HG03565 (cell line): ENCODE data around the gene RETN.

ENCODE experiments used
- ATAC-seq: cut with Tn5 transposase; IDR thresholded peaks from one replicate; pipeline ENCODE4 v1.9.1; 2021; ENCODE audit warnings: mild to moderate bottlenecking, moderate library complexity; ENCODE audit not compliant: unreplicated experiment

RETN gene

GRCh38 chr19:7657131-7657751, 11.6 kb upstream of the RETN start:
- no peak for ATAC-seq

DNA sequence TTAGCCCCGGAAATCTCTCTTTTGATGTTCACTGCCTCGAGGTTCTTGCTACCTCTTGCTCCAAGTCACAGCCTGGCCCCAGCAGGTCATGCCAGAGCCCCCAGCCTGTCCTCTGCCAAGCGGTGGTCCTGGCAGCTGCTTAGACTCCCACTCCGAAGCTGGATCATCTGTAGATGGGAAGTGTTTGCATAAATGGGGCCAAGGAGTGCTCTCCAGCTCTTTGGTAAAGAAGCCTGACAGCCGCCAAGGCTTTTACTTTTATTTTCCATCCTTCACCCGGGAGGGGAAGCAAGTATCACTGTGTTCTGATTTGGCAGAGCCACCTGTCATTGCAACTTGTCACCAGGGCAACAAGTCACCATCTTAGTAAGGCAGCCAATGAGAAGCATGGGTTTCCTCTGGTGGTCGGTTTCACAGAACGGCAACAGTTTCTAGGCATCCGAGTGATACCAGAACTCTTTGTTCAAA, 10.6 kb upstream of the RETN start:
- ATAC-seq = peak; percentile 57

- no peak for ATAC-seq
Measured at GRCh38 chr19:7661744-7662538, 6.9 kb upstream of the RETN start.

DNA sequence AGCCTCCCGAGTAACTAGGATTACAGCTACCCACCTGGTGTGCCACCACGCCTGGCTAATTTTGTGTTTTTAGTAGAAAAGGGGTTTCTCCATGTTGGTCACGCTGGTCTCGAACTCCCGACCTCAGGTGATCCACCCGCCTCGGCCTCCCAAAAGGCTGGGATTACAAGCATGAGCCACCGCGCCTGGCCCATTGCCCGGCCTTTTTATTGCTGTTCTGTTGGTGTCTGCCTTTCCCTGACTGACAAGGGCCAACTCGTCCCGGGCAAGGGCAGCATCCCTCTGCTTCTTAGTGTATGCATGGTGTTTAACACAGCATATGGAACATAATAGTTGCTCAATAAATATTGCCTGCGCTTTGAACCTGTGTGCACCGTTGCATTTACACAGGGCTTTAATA, 6.2 kb upstream of the RETN start:
- no peak for ATAC-seq

DNA sequence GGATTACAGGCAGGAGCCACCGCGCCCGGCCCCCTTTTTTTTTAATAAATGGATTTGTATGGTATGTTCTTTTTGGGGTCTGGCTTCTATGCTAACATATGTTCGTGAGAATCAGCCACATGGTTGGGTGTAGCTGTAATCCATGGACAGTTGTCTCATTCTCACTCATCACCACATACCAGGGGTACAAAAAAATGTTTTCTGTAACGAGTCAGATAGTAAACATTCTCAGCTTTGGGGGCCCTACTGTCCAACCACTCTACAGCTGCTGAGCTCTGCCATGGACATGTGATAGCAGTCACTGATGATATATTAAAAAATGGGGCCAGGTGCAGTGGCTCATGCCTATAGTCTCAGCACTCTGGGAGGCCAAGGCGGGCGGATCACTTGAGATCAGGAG, 5.1 kb upstream of the RETN start:
- no peak for ATAC-seq

GRCh38 chr19:7665076-7665475, 3.8 kb upstream of the RETN start:
- ATAC-seq = no peak

DNA sequence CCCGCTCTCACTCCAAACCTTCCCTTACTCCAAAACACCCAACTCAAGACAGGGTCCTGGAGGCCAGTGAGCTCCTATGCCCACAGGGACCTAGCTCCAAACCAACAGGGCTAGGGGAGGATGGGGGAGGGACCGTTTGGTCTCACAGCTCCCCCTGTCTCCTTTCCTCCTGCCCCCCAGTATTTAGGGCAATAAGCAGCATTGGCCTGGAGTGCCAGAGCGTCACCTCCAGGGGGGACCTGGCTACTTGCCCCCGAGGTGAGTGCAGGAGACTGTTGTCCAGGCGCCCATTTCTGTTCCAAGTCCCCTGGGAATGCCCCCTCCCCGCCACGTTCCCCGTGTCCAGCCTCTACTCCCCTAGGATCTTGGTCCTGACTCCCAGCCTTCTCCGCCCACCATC, 792 bp downstream of the RETN start:
- ATAC-seq = no peak

GRCh38 chr19:7670150-7670783, 1.4 kb downstream of the RETN start:
- no peak for ATAC-seq

GRCh38 chr19:7670790-7671189, 1.9 kb downstream of the RETN start:
- ATAC-seq = no peak

DNA sequence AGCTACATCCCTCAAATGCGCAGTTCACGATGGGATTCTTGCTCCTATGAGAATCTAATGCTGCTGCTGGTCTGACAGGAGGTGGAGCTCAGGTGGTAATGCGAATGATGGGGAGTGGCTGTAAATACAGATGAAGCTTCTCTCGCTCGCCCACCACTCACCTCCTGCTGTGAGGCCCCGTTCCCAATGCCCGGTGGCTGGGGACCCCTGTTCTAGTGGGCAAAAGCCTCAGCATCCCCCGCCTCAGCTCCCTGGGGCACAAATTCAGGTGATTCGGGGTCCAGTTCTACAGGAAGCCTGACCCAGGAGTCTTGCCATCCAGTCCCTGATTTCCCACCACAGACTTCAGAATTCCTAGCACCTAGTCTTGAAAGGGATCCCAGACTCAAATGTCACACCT, 3.7 kb downstream of the RETN start:
- ATAC-seq = no peak

GRCh38 chr19:7674010-7675005, 5.5 kb downstream of the RETN start:
- no peak for ATAC-seq

GRCh38 chr19:7676376-7676775, 7.5 kb downstream of the RETN start:
- ATAC-seq = no peak

DNA sequence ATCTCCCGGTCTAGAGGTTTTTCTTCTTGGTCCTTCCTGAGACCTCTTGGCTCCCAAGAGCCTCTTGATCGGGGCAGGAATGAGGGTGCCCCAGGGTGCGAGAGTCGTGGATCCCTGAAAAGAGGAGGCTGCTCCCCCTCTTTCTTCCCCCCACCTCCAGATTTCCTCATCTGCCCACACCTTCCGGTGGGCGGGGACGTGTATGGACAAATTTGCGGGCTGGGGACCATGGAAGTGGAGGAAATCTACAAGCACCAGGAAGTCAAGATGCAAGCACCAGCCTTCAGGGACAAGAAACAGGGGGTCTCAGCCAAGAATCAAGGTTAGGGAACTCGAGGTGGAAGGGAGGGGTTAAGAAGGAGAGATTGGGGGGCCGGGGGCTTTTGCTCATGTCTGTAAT, 8.0 kb downstream of the RETN start, which contains the start of gene MCEMP1:
Gene MCEMP1, plus strand, starts transcription at position 237 of the 400 bp plus-strand sequence. Its CDS starts 31 bp downstream, at position 268.
- no peak for ATAC-seq

GRCh38 chr19:7677669-7678311, 8.9 kb downstream of the RETN start:
- ATAC-seq = no peak

- ATAC-seq = peak; percentile 47
Measured at GRCh38 chr19:7678971-7679751, 10.3 kb downstream of the RETN start.

- no peak for ATAC-seq
Measured at GRCh38 chr19:7679771-7680605, 11.1 kb downstream of the RETN start.

DNA sequence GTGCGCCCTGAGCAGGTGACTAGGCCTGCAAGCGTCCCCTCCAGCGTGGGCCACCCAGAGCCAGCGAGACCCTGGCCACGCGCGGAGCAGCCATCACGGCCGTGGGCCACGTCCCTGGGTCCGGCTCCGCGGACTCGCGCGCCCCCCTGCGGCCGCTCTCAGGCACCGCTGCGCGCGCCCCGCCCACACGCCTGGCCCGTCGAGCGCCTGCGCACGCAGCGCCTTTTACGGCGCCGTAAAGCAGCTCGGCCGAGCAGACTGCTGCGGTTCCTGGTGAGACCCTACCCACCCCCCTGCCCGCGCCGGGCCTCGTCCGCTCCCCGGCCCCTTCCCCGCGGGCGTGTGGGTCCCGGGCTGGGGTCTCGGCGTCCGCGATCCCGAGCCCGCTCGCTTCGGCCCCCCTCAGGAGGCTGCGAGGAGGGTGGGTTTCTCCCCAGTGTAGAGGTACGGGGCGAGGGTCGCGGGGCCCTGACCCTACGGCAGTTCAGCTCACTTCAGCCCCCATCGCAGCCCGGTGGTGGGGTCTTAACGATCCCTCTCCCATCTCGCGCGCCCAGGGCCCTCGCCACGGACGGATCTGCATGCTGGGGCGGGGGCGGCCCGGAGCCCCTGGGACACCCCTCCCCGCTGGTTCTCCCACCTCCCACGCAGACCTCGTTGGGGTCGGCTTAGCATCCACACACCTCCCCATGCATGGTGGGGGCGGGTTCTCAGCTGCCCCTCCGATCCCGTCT, 11.9 kb downstream of the RETN start, which contains the start of gene TRAPPC5:
Gene TRAPPC5, plus strand, starts transcription at position 228 of the 734 bp plus-strand sequence. CDS start 1,421 bp downstream, outside the sequence.
- peak; percentile 56 for ATAC-seq
